ENCODE measurements around the gene FAT1. TPM values are rescaled to one million over a fixed set of nuclear protein-coding genes. Genes with fewer than 3 reads are reported as not detected.

The FAT1 gene
- total and polyA plus RNA-seq, 5 donors from 2014 or later, result 0.10 TPM; not detected in 4

GRCh38 chr4:186726426-186727168, 2.9 kb upstream of the FAT1 start:
- H3K27ac Mint-ChIP-seq, result no peak overlapping the region
- Histone ChIP-seq H3K27ac (ENCODE audit: insufficient read depth, low read length, poor library complexity, severe bottlenecking) (no peak overlapping the region), H3K4me1 (ENCODE audit: control insufficient read depth, insufficient read depth, low read length, poor library complexity, severe bottlenecking) (no peaks in the 10 kb centered on the region), H3K36me3 (ENCODE audit: control insufficient read depth, insufficient read depth, low read length) (no peaks in the 10 kb centered on the region), H3K4me3 (ENCODE audit: low read depth, low read length) (no peak overlapping the region), H3K27me3 (ENCODE audit: control insufficient read depth, insufficient read depth, low read length) (peaks cover 4% of the 10 kb centered on the region), H3K9me3 (ENCODE audit: control insufficient read depth in 2 of 2, low read length in 2 of 2) (no peaks in the 10 kb centered on the region)
- no peak for DNase-seq
- H3K4me1 Mint-ChIP-seq, result peaks cover 0 to 24% (median 13%) of the 10 kb centered on the region in 4 donors
- H3K9me3 Mint-ChIP-seq, result peaks cover 0 to 8% (median 0%) of the 10 kb centered on the region in 7 donors
- peak overlapping the region in 2 of 4 donors; percentile 52 to 72 for H3K4me3 Mint-ChIP-seq
- no peak for ATAC-seq (ENCODE audit: low read depth in 2 of 2)
- H3K27me3 Mint-ChIP-seq, result peaks cover 55% of the 10 kb centered on the region
- H3K36me3 Mint-ChIP-seq, result peaks cover 4% of the 10 kb centered on the region

- Histone ChIP-seq H3K4me3 (ENCODE audit: low read depth, low read length) (no peak overlapping the region), H3K27me3 (ENCODE audit: control insufficient read depth, insufficient read depth, low read length) (peaks cover 4% of the 10 kb centered on the region), H3K4me1 (ENCODE audit: control insufficient read depth, insufficient read depth, low read length, poor library complexity, severe bottlenecking) (no peaks in the 10 kb centered on the region), H3K27ac (ENCODE audit: insufficient read depth, low read length, poor library complexity, severe bottlenecking) (no peak overlapping the region), H3K9me3 (ENCODE audit: control insufficient read depth in 2 of 2, low read length in 2 of 2) (no peaks in the 10 kb centered on the region), H3K36me3 (ENCODE audit: control insufficient read depth, insufficient read depth, low read length) (no peaks in the 10 kb centered on the region)
- peak overlapping the region in 2 of 4 donors; percentile 31 to 70 for H3K4me3 Mint-ChIP-seq
- H3K27ac Mint-ChIP-seq, result no peak overlapping the region
- H3K9me3 Mint-ChIP-seq, result peaks cover 0 to 8% (median 2%) of the 10 kb centered on the region in 7 donors
- no peak for ATAC-seq (ENCODE audit: low read depth in 2 of 2)
- H3K27me3 Mint-ChIP-seq, result peaks cover 60% of the 10 kb centered on the region
- peak in 1 of 3 donors; percentile 5 for DNase-seq
- peaks cover 0 to 24% (median 13%) of the 10 kb centered on the region in 4 donors for H3K4me1 Mint-ChIP-seq
- peaks cover 4% of the 10 kb centered on the region for H3K36me3 Mint-ChIP-seq
Observed at GRCh38 chr4:186725469-186726425, 2.1 kb upstream of the FAT1 start.

GRCh38 chr4:186724864-186725468, 1.3 kb upstream of the FAT1 start:
- Histone ChIP-seq H3K27me3 (ENCODE audit: control insufficient read depth, insufficient read depth, low read length) (peaks cover 4% of the 10 kb centered on the region), H3K4me1 (ENCODE audit: control insufficient read depth, insufficient read depth, low read length, poor library complexity, severe bottlenecking) (no peaks in the 10 kb centered on the region), H3K4me3 (ENCODE audit: low read depth, low read length) (no peak overlapping the region), H3K9me3 (ENCODE audit: control insufficient read depth in 2 of 2, low read length in 2 of 2) (no peaks in the 10 kb centered on the region), H3K27ac (ENCODE audit: insufficient read depth, low read length, poor library complexity, severe bottlenecking) (no peak overlapping the region), H3K36me3 (ENCODE audit: control insufficient read depth, insufficient read depth, low read length) (no peaks in the 10 kb centered on the region)
- peaks cover 60% of the 10 kb centered on the region for H3K27me3 Mint-ChIP-seq
- H3K4me3 Mint-ChIP-seq, result peak overlapping the region in 1 of 4 donors; percentile 44
- H3K27ac Mint-ChIP-seq, result no peak overlapping the region
- H3K9me3 Mint-ChIP-seq, result peaks cover 0 to 8% (median 2%) of the 10 kb centered on the region in 7 donors
- ATAC-seq (ENCODE audit: low read depth in 2 of 2), result no peak
- no peak for DNase-seq
- H3K4me1 Mint-ChIP-seq, result peaks cover 0 to 24% (median 13%) of the 10 kb centered on the region in 4 donors
- H3K36me3 Mint-ChIP-seq, result peaks cover 4% of the 10 kb centered on the region

GRCh38 chr4:186724058-186724863, 605 bp upstream of the FAT1 start:
- ATAC-seq (ENCODE audit: low read depth in 2 of 2) (no peak), DNase-seq (no peak)
- H3K9me3 ChIP-seq (ENCODE audit: control insufficient read depth in 2 of 2, low read length in 2 of 2), result peaks cover 4 to 6% of the 10 kb centered on the region in 2 experiments
- Mint-ChIP-seq H3K4me3 (peak overlapping the region in 2 of 4 donors; percentile 31 to 44), H3K4me1 (peaks cover 0 to 24% (median 13%) of the 10 kb centered on the region in 4 donors), H3K27ac (no peak overlapping the region), H3K36me3 (peaks cover 4% of the 10 kb centered on the region), H3K27me3 (peaks cover 60% of the 10 kb centered on the region), H3K9me3 (peaks cover 0 to 8% (median 2%) of the 10 kb centered on the region in 7 donors)
- H3K36me3 ChIP-seq (ENCODE audit: control insufficient read depth, insufficient read depth, low read length), result no peaks in the 10 kb centered on the region
- no peak overlapping the region for H3K27ac ChIP-seq (ENCODE audit: insufficient read depth, low read length, poor library complexity, severe bottlenecking)
- no peaks in the 10 kb centered on the region for H3K4me1 ChIP-seq (ENCODE audit: control insufficient read depth, insufficient read depth, low read length, poor library complexity, severe bottlenecking)
- H3K4me3 ChIP-seq (ENCODE audit: low read depth, low read length), result no peak overlapping the region
- peaks cover 4% of the 10 kb centered on the region for H3K27me3 ChIP-seq (ENCODE audit: control insufficient read depth, insufficient read depth, low read length)

GRCh38 chr4:186722796-186723291, 812 bp downstream of the FAT1 start:
- DNase-seq, result no peak
- Mint-ChIP-seq H3K27ac (no peak overlapping the region), H3K9me3 (peaks cover 0 to 13% (median 4%) of the 10 kb centered on the region in 7 donors), H3K4me1 (peaks cover 0 to 24% (median 13%) of the 10 kb centered on the region in 4 donors), H3K27me3 (peaks cover 52% of the 10 kb centered on the region), H3K4me3 (peak overlapping the region in 2 of 4 donors; percentile 39 to 43), H3K36me3 (peaks cover 4% of the 10 kb centered on the region)
- no peaks in the 10 kb centered on the region for H3K4me1 ChIP-seq (ENCODE audit: control insufficient read depth, insufficient read depth, low read length, poor library complexity, severe bottlenecking)
- H3K9me3 ChIP-seq (ENCODE audit: control insufficient read depth in 2 of 2, low read length in 2 of 2), result peaks cover 7 to 9% of the 10 kb centered on the region in 2 experiments
- ATAC-seq (ENCODE audit: low read depth in 2 of 2), result no peak
- no peak overlapping the region for H3K27ac ChIP-seq (ENCODE audit: insufficient read depth, low read length, poor library complexity, severe bottlenecking)
- no peaks in the 10 kb centered on the region for H3K36me3 ChIP-seq (ENCODE audit: control insufficient read depth, insufficient read depth, low read length)
- H3K4me3 ChIP-seq (ENCODE audit: low read depth, low read length), result no peak overlapping the region
- peaks cover 4% of the 10 kb centered on the region for H3K27me3 ChIP-seq (ENCODE audit: control insufficient read depth, insufficient read depth, low read length)

GRCh38 chr4:186719925-186720694, 3.5 kb downstream of the FAT1 start:
- Histone ChIP-seq H3K4me1 (ENCODE audit: control insufficient read depth, insufficient read depth, low read length, poor library complexity, severe bottlenecking) (no peaks in the 10 kb centered on the region), H3K27ac (ENCODE audit: insufficient read depth, low read length, poor library complexity, severe bottlenecking) (no peak overlapping the region), H3K27me3 (ENCODE audit: control insufficient read depth, insufficient read depth, low read length) (peaks cover 4% of the 10 kb centered on the region), H3K9me3 (ENCODE audit: control insufficient read depth in 2 of 2, low read length in 2 of 2) (peaks cover 7 to 11% of the 10 kb centered on the region in 2 experiments), H3K4me3 (ENCODE audit: low read depth, low read length) (no peak overlapping the region), H3K36me3 (ENCODE audit: control insufficient read depth, insufficient read depth, low read length) (no peaks in the 10 kb centered on the region)
- no peak overlapping the region for H3K27ac Mint-ChIP-seq
- DNase-seq (peak in 1 of 3 donors; percentile 9), ATAC-seq (ENCODE audit: low read depth in 2 of 2) (no peak)
- peaks cover 4% of the 10 kb centered on the region for H3K36me3 Mint-ChIP-seq
- H3K27me3 Mint-ChIP-seq, result peaks cover 31% of the 10 kb centered on the region
- peaks cover 2 to 16% (median 5%) of the 10 kb centered on the region in 7 donors for H3K9me3 Mint-ChIP-seq
- no peak overlapping the region for H3K4me3 Mint-ChIP-seq
- H3K4me1 Mint-ChIP-seq, result peaks cover 0 to 15% (median 9%) of the 10 kb centered on the region in 4 donors
